ENCODE data around the gene TGFBR3. TPM values are rescaled to one million over a fixed set of nuclear protein-coding genes. Genes with fewer than 3 reads are reported as not detected.

TGFBR3 gene
- 14.5 TPM for total RNA-seq (2021; ENCODE audit: unreplicated experiment)
- 4.3 TPM for polyA plus RNA-seq (2012; ENCODE audit: insufficient read length)
- Bru-seq, nascent RNA, result percentile 67 among the genes with signal in this experiment
- percentile 54 among the genes with signal in this experiment for BruChase-seq, experiment 1, labeled RNA remaining after a 2-hour chase
- BruChase-seq, experiment 2, labeled RNA remaining after a 6-hour chase, result percentile 55 among the genes with signal in this experiment
- long read RNA-seq, full-length matches to known transcripts, result 9 of 15 reads
- long read RNA-seq, partial matches to known transcripts, result 2 of 15 reads
- long read RNA-seq, other reads (novel, unspliced or antisense), result 4 of 15 reads

DNA sequence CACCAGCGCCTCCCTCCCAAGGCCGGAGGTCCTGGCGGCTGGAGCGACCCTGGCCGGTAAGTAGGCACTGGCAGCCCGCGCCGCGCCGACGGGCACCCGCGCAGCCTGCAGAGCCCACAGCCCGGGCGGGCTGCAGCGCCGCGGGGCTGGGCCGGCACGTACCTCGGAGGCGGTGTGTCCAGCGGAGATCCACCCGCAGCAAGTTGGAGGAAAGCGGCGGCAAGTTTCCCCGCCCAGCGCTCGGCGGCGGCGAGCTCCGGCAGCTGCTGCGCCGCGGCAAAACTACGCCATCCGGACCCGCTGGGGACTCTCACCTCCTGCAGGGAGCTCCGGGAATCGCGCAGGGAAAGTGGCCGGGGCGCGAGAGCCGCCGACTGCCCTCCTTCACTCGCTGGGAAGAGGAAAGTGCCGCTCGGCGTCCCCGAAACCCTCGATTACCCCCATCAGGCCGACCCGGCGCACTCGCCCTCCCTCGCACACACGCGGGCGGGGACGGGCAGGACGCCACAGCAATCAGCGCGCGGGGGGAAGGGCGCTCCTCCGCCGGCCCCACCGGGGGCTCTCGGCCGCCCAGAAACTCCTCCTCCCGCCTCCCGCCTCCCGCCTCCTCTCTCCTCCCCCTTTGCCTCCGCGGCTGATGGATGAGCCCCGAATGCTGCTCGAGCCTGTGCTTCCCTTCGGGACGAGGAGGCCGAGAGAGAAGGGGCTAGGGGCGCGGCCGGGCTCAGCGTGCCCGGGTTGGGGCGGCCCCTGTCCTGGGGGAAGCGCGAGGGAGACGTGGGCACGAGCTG, at the start of gene TGFBR3:
TSS of gene TGFBR3 (minus strand) at position 436 of the 791 bp plus-strand sequence. CDS start 24,620 bp downstream, outside the sequence.
- TF ChIP-seq, protein P1, sequence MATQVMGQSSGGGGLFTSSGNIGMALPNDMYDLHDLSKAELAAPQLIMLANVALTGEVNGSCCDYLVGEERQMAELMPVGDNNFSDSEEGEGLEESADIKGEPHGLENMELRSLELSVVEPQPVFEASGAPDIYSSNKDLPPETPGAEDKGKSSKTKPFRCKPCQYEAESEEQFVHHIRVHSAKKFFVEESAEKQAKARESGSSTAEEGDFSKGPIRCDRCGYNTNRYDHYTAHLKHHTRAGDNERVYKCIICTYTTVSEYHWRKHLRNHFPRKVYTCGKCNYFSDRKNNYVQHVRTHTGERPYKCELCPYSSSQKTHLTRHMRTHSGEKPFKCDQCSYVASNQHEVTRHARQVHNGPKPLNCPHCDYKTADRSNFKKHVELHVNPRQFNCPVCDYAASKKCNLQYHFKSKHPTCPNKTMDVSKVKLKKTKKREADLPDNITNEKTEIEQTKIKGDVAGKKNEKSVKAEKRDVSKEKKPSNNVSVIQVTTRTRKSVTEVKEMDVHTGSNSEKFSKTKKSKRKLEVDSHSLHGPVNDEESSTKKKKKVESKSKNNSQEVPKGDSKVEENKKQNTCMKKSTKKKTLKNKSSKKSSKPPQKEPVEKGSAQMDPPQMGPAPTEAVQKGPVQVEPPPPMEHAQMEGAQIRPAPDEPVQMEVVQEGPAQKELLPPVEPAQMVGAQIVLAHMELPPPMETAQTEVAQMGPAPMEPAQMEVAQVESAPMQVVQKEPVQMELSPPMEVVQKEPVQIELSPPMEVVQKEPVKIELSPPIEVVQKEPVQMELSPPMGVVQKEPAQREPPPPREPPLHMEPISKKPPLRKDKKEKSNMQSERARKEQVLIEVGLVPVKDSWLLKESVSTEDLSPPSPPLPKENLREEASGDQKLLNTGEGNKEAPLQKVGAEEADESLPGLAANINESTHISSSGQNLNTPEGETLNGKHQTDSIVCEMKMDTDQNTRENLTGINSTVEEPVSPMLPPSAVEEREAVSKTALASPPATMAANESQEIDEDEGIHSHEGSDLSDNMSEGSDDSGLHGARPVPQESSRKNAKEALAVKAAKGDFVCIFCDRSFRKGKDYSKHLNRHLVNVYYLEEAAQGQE (IDR thresholded peaks at IDR 0.05; ENCODE audit: insufficient read depth in 1 of 2, low read depth in 2 of 2, low read length in 1 of 2), result no peak
- peak; percentile 48; the same call in 1 of the 2 replicates for TF ChIP-seq POLR2AphosphoS5 (IDR thresholded peaks at IDR 0.05; ENCODE audit: low read depth, low read length)
- TF ChIP-seq, protein P2, sequence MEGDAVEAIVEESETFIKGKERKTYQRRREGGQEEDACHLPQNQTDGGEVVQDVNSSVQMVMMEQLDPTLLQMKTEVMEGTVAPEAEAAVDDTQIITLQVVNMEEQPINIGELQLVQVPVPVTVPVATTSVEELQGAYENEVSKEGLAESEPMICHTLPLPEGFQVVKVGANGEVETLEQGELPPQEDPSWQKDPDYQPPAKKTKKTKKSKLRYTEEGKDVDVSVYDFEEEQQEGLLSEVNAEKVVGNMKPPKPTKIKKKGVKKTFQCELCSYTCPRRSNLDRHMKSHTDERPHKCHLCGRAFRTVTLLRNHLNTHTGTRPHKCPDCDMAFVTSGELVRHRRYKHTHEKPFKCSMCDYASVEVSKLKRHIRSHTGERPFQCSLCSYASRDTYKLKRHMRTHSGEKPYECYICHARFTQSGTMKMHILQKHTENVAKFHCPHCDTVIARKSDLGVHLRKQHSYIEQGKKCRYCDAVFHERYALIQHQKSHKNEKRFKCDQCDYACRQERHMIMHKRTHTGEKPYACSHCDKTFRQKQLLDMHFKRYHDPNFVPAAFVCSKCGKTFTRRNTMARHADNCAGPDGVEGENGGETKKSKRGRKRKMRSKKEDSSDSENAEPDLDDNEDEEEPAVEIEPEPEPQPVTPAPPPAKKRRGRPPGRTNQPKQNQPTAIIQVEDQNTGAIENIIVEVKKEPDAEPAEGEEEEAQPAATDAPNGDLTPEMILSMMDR (IDR thresholded peaks at IDR 0.05), result peak; percentile 44
- no peaks in the 10 kb centered on the region for H3K36me3 ChIP-seq (ENCODE audit: control insufficient read depth, insufficient read depth, low read length)
- H3K27me3 ChIP-seq (ENCODE audit: control insufficient read depth, insufficient read depth, low read length), result no peaks in the 10 kb centered on the region
- no TSS peak for BruUV-seq (replicated peaks)
- peaks cover 23% of the 10 kb centered on the region for H3K4me1 ChIP-seq (ENCODE audit: control insufficient read depth, insufficient read depth, low read length)
- H3K9me3 ChIP-seq (ENCODE audit: control insufficient read depth, insufficient read depth, low read depth, low read length), result no peaks in the 10 kb centered on the region
- intact Hi-C loops (cut with micrococcal nuclease; ENCODE audit: unreplicated experiment), result no loop called here
- DNase-seq (ENCODE audit: low read depth, low spot score) (no peak), ATAC-seq (peak; percentile 88)
- H3K27ac ChIP-seq (ENCODE audit: low read length), result peak within 1 kb of the TSS; percentile 81
- in situ Hi-C loops (cut with HindIII; ENCODE audit: low pct_unique_long_range_greater_than_20kb, low sequenced_read_pairs), result no loop called here
- ChIA-PET POLR2A (no interaction called here), CTCF (interaction anchor here (0.6 kb wide), 2 partner anchors 96 to 373 kb away, joined by 3 read pairs; no protein-coding TSS in a partner anchor)
- peak within 1 kb of the TSS; percentile 68 to 81 for H3K4me3 ChIP-seq (ENCODE audit: low read depth in 2 of 2, low read length in 2 of 2)

DNA sequence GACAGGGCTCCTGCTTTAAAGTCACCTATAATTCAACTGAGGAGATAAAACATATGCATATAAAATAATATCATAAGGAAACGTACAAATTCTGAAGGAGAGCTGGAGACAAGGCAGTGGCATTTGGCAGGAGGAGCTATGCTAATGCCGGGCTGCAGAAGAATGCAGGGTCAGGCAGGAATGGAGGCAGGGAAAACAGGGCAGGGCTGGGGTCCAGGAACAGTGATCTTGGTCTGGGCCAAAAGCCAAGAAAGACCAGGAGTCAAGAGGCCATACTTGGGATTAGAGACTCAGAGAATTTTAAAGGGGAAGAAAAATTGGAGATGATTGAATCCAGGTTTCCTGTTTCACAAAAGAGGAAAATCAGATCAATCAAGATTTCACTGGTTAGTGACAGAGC, 43.3 kb upstream of the TGFBR3 start:
- no peak for TF ChIP-seq POLR2AphosphoS5 (IDR thresholded peaks at IDR 0.05; ENCODE audit: low read depth, low read length)
- ChIA-PET CTCF (interaction anchor here (0.5 to 0.6 kb wide), 2 partner anchors 73 to 418 kb away, joined by 3 read pairs; no protein-coding TSS in a partner anchor), POLR2A (no interaction called here)
- H3K9me3 ChIP-seq (ENCODE audit: control insufficient read depth, insufficient read depth, low read depth, low read length), result no peaks in the 10 kb centered on the region
- DNase-seq (ENCODE audit: low read depth, low spot score) (no peak), ATAC-seq (no peak)
- no TSS peak for BruUV-seq (replicated peaks)
- no peaks in the 10 kb centered on the region for H3K27me3 ChIP-seq (ENCODE audit: control insufficient read depth, insufficient read depth, low read length)
- H3K36me3 ChIP-seq (ENCODE audit: control insufficient read depth, insufficient read depth, low read length), result no peaks in the 10 kb centered on the region
- H3K4me3 ChIP-seq (ENCODE audit: low read depth in 2 of 2, low read length in 2 of 2), result no peak overlapping the region
- no peaks in the 10 kb centered on the region for H3K4me1 ChIP-seq (ENCODE audit: control insufficient read depth, insufficient read depth, low read length)
- in situ Hi-C loops (cut with HindIII; ENCODE audit: low pct_unique_long_range_greater_than_20kb, low sequenced_read_pairs) (no loop called here), intact Hi-C loops (cut with micrococcal nuclease; ENCODE audit: unreplicated experiment) (loop anchor here (5.0 to 10.0 kb wide), 2 partner anchors 397 to 644 kb away; no protein-coding TSS in a partner anchor)
- no peak overlapping the region for H3K27ac ChIP-seq (ENCODE audit: low read length)

- no peaks in the 10 kb centered on the region for H3K36me3 ChIP-seq (ENCODE audit: control insufficient read depth, insufficient read depth, low read length)
- H3K4me1 ChIP-seq (ENCODE audit: control insufficient read depth, insufficient read depth, low read length), result no peaks in the 10 kb centered on the region
- DNase-seq (ENCODE audit: low read depth, low spot score) (no peak), ATAC-seq (no peak)
- CTCF ChIA-PET, result interaction anchor here (0.7 to 1.0 kb wide), 2 partner anchors 342 to 763 kb away, joined by 3 read pairs; no protein-coding TSS in a partner anchor
- no peak overlapping the region for H3K4me3 ChIP-seq (ENCODE audit: low read depth in 2 of 2, low read length in 2 of 2)
- BruUV-seq (replicated peaks), result no TSS peak
- no peaks in the 10 kb centered on the region for H3K27me3 ChIP-seq (ENCODE audit: control insufficient read depth, insufficient read depth, low read length)
- in situ Hi-C loops (cut with HindIII; ENCODE audit: low pct_unique_long_range_greater_than_20kb, low sequenced_read_pairs), result no loop called here
- no peaks in the 10 kb centered on the region for H3K9me3 ChIP-seq (ENCODE audit: control insufficient read depth, insufficient read depth, low read depth, low read length)
- intact Hi-C loops (cut with micrococcal nuclease; ENCODE audit: unreplicated experiment), result loop anchor here (5.0 to 10.0 kb wide), 2 partner anchors 396 to 643 kb away; no protein-coding TSS in a partner anchor
- no peak overlapping the region for H3K27ac ChIP-seq (ENCODE audit: low read length)
- POLR2A ChIA-PET, result no interaction called here
- TF ChIP-seq, protein P1 (IDR thresholded peaks at IDR 0.05; ENCODE audit: insufficient read depth in 1 of 2, low read depth in 2 of 2, low read length in 1 of 2), result no peak
- TF ChIP-seq POLR2AphosphoS5 (IDR thresholded peaks at IDR 0.05; ENCODE audit: low read depth, low read length), result no peak
- TF ChIP-seq TCF7L2 (IDR thresholded peaks at IDR 0.05; ENCODE audit: low read depth, low read length), result no peak
- TF ChIP-seq, protein P2 (IDR thresholded peaks at IDR 0.05), result no peak
- TF ChIP-seq SIN3A (IDR thresholded peaks at IDR 0.05; ENCODE audit: borderline replicate concordance, insufficient read depth, low read depth, low read length), result no peak
Measured at GRCh38 chr1:91928026-91928425, 42.1 kb upstream of the TGFBR3 start.

Measured in Panc1 (cell line).